HG02798 (cell line): Measurements from ENCODE around the gene LYRM4.

Source experiments
- ATAC-seq: cut with Tn5 transposase; IDR thresholded peaks from one replicate; pipeline ENCODE4 v1.9.1; 2021; ENCODE audit warnings: mild to moderate bottlenecking; ENCODE audit not compliant: unreplicated experiment, poor library complexity

Gene LYRM4

DNA sequence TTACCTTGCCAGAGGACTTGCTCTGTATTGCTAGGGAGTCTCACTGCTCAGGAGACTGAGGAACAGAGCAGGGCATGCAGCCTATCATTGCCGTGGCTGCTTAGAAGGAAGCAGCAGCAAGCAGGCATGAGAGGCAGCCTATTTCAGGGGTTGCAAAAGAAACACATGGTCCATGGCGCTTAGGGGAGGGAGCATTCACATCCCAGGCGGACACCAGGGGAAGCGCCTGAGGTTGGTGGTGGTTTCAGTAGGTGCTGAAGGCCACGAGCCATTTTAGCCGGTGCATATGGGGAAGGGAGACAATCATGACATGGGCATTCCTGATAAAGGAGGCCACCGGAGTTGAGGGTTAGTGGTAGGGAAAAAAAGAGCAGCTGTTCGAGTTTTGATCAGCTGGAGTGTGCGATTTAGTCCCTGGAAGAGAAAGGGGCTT, 21.5 kb upstream of the LYRM4 start:
- no peak for ATAC-seq

DNA sequence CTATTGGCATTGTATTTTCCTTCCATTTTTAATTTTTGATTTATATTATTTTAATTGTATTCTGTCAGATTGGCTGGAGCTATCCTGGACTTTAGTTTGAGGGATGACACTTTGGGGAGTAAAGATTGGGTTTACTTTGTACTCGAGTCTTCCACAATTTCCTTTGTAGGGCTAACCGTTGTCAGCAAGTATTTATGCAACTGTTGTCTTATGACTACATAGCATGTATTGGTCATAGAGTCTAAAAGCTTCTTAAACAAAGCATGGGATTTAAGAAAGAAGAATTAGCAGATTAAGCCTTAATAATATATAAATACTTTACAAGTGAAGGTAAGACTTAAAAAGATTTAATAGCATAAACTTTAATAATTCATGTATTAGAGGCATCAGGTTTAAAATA, 20.2 kb upstream of the LYRM4 start:
- ATAC-seq, result no peak

DNA sequence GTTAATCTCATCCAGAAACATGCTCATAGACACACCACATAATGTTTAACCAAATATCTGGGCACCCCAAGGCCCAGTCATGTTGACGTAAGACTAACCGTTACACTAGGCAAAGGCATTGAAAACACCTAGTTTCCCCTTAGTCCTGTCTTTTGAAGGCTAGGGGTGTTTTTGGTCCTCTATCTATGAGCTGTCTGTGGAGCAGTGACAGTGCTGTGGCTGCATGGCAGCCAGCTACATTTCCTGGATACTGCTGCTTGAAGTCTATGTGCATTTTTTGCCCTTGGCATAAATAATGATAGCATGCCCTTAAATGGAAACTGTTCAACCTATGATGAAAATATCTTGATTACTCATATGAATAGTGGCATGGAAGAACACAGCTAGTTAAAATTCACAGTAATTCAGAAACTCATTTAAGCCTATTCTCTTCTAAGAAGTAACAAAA, 19.2 kb upstream of the LYRM4 start:
- ATAC-seq, result no peak

DNA sequence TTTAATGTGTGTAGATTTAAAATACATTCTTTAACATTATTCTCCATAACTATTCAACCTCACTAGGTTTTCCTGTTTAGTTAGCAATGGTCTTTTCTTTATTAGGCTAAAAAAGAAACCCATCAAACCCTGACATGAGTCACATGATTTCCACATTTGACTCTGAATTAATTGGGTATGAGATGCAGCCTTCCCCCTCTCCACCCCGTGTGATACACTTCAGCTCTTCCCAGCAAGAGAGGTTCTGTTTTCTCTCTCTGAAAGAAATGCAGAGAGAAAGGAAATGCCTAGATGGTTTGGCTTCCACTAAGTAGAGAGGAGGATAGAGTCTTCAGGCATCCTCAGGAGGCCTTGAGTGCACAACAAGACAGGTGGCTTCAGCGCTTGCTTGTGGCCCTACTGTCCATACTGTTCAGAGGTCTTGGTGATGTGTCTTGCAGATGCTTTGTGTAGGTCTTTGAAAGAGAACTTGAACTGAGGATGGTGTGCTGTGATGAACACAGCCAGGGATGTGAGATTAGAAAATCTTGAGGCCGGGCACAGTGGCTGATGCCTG, 17.9 kb upstream of the LYRM4 start:
- no peak for ATAC-seq

DNA sequence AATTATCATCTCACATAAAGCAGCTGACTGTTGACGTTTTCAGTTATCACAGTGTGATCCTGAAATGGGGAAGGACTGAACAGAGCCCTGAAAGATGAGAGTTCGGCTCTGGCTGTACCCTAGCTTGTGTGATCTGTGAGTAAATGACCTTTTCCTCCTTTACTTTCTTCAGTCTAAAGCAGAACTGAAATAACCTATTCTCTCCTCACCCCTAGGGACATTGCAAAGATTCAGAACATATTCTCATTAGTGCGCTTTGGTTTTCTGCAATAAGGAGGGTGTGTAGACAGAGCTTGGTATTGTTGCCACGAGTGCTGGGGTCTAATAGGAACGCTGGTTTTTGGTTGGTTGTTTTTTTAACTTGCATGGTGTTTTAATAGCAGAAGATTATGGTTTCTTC, 17.3 kb upstream of the LYRM4 start:
- peak; percentile 79 for ATAC-seq

DNA sequence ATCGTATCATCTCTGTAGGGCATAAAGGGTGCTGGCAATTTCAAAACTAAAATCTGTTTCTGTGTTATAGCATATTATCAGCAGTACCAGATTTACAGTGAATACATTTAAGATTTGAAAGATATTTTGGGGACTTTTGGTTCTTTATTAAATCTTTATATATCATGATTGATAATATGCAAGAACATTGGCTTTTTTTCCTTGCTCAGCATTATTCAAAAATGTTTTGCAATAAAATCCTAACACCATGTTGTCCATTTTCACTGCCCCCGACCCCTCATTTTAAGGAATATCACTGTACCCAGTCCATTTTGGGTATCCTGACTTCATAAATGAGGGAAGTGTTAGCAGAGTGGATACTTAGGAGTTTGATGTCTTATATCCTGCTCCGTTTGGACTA, 16.8 kb upstream of the LYRM4 start:
- no peak for ATAC-seq

DNA sequence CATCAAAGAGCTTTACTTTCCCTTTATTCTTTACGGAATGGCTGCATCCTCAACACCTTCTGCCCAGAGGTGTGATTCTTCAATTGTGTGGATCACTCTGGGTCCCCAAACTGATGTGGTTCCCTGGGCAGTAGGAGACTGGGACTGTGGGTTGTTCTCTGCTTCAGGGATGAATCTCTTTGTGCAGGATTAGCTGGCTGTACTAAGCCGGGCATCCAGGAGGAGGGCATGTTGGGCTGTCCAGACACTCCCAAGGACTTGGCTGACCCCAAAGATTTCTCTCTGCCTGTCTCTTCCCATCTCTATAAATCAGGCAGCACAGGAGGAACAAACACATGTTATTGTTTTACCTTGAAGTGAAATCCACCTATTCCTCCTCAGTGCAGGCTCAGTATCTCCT, 15.8 kb upstream of the LYRM4 start:
- no peak for ATAC-seq

DNA sequence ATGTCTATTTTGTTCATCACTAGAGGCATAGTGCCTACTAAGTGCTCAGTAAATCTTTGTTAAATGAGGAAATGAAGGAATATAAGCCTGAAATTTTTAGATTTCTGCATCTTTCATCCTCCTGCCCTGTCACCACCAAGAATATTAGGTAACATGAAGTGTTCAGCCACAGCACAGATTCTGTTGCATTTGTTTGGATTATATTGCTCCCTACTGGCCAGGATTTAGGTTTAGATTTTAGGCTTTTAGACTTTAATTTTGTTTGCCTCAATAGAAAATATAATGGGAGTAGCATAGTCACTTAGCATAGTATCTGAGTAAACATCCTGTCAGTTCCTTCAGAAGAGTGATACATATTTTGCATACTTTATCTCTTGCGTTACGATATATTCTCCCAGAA, 14.7 kb upstream of the LYRM4 start:
- ATAC-seq, result no peak

DNA sequence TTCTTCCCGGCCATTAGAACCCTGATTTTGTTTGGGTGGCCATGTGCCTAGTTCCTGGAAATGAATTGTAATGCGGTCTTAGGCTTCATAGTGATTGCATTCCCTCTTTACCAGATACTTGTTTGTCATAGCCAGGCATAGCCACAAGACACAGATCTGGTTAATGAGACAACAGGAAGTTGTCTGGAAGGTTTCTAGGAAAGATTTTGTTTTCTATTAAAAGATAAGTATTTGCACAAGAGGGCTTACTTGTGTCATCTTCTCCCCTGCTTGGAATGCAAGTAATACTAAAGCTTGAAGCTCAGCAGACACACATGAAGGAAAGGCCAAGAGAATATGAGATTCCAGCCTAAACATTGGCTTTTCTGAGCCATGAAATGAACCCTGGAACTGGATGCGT, 13.5 kb upstream of the LYRM4 start:
- ATAC-seq, result no peak

DNA sequence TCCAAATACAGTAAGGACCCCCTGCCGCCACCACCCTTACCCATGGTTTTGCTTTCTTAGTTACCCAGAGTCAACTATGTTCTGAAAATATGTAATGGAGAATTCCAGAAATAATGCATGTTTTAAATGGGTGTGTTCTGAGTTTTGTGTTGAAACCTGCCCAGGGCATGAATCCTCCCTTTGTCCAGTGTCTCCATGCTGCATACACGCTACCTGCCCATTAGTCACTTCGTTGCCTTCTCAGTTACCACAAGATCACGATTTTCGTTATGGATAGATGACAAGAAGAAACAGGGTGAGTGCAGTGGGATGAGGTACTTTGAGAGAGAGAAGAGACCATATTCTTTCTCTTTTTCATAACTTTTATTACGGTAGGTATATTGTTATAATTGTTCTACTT, 11.2 kb upstream of the LYRM4 start:
- ATAC-seq, result no peak

DNA sequence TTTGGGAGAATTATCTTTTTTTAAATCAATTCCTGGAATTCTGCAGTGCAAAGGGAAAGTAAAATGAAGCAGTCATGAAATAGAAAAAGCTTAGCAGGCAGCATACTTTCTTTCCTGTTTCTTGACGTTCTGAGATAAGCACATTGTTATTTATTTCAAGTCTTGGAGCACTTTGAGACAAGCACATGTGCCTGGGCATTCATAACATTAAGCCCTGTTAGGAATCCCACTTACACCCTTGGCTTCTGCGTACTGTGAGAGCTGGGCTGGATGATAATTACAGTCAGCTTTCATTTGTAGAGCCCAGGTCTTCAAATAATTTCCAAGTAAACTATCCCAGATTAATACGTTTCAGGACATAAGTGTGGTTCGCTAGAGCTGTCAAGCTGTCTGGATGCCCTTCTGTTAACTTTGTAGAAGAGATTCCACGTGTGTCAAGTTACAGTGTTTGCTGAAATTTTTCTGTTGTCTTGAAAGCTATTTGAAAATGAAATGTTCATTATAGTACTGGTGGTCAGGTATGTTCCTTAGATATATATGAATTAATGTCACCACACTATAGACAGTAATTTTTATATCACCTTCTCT, 9.4 kb upstream of the LYRM4 start:
- no peak for ATAC-seq

DNA sequence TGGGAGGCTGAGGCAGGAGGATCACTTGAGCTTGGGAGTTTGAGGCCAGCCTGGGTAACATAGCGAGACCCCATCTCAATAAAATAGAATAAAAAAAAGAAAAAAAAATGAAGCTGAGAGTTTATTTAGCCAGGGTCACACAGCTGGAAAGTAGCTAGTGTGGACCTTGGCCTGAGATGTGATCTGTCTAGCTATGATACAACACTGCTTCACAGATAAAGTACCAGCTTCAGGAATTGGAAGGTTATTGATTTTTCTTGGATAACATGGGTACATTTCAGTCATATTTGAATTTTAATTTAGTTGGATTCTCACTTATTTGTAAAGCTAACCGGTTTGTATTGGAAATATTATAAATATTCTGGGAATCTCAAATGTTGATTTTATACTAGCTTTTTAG, 5.7 kb upstream of the LYRM4 start:
- ATAC-seq, result no peak

DNA sequence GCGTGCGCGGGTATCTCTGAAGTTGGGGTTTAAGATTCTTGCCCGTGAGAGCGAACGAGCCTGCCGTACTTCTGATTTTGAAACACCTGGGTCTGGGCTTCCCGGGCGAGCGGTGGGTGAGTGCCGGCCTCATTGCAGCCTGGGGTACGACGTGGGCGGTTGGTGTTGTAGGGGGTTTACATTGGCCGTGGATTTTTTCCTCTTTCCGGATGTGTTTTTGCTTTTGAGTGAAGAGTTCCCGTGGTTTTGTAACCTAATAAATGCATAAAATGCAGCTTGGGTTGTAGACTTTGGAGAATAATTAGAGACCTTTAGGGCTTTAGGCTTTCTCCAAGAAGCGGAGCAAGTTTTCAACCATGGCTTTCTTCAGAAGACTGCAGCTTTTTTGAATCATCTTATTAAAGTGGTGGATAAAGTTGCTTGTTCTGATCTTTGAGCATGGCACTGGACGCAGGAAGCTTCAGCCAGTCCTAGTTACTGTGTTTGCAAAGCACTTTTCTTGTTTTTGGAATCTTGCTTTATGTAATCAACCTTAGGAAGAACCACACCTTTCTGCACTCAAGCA, 877 bp upstream of the LYRM4 start:
- ATAC-seq, result no peak

DNA sequence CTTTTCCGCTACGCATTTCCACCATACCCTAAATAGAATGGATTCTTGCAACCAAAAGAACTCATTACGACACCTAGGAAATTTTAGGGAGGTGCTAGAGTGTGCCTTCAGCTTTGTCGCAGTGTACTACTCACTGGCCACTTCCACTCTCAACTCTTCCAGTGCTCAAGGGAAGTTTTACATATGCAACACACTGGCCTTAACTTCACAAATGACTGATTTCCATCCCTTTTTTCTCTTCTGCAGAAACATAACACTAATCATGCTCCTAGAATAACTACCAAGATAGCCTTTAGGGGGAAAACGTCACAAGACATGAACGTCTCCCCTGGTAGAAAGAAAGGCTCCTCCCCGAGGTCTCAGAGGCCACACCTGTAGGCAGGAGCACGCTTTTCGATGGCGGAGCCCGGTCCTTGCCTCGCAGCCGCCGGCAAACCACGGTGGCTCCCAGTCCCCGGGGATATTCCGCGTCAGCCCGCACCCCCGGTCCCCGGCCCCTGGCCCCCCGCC, 584 bp downstream of the LYRM4 start:
- peak; percentile 72 for ATAC-seq

DNA sequence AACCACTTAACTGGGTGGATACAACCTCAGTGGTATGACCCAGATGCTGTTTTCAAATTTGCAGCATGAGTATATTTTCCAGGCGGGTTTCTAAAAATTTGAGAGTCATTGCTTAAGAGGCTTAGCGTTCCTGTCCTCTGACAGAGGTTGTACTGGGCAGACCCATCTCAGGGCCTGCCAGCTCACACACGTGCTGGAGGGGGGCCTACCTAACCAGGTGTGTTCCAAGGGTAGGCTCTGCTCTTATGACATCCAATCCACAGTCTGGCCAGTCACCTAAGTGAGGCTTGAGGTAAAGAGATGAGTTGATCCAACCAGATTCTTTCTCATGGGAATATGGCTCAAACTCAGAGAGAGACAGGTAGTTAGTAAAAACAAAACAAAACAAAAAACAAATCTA, 1.3 kb downstream of the LYRM4 start:
- ATAC-seq, result no peak

DNA sequence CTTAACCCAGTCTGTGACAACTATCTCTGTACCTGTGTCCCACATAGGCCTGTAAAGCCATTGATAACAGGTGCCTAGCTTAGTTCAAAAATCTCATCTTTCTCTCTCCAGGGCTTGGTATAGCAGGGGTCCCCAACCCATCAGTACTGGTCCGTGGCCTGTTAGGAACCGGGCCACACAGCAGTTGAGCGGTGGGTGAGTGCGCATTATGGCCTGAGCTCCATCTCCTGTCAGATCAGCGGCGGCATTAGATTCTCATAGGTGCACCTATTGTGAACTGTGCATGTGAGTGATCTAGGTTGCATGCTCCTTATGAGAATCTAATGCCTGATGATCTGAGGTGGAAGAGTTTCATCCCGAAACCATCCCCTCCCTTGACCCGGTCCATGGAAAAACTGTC, 3.4 kb downstream of the LYRM4 start:
- no peak for ATAC-seq

DNA sequence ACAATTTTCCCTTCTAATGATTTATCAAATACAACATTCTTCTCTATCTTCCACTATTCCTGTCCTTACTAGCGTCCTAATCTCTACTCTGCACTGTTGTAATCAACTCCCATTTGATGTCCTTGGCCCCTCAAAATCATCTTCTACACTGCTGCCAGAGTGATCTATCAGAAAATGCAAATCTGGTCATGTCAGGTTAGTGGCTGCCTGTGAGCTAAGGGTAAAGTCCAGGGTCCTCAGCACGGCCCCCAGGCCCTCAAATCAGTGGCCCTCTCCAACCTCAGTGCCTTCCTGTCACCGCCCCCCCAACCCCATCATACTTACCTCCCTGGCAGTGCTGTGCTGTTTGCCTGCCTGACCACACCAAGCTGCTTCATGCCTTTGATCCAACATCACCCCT, 3.8 kb downstream of the LYRM4 start:
- ATAC-seq, result no peak

DNA sequence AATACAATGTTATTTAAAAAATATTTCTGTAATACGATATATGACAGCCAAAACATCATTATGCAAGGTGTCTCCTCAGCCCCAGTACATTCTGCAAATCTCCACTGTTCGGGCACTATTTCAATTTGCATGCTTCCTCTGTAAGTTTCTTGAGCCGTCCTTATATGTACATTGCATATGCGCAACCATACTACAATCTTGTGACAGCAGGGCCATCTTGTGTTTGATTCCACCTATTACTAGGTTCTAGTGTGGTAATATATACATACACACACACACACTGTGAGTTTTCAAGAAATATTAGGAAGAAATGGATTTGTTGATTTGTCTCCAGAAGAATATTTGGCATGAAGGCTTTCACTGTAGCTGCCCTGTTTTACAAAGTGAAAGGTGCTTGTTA, 9.8 kb downstream of the LYRM4 start:
- no peak for ATAC-seq

DNA sequence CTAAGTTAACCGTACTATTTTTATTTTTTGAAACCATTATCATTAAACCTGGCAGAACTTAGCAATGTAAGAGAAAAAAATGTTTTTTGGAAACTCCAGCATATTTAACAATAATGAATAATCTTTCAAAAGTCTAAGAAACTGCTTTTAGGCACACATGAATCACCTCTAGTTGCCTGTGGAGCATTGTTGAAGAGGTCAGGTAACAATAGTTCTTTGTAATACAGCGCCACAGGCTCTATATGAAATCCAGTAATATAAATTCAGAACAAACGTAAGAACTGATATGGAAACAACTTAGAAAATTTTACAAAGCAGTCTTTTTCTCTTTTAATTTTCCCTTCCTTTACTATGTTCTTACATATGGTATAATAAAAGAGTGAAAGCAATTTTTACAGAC, 10.3 kb downstream of the LYRM4 start:
- no peak for ATAC-seq

DNA sequence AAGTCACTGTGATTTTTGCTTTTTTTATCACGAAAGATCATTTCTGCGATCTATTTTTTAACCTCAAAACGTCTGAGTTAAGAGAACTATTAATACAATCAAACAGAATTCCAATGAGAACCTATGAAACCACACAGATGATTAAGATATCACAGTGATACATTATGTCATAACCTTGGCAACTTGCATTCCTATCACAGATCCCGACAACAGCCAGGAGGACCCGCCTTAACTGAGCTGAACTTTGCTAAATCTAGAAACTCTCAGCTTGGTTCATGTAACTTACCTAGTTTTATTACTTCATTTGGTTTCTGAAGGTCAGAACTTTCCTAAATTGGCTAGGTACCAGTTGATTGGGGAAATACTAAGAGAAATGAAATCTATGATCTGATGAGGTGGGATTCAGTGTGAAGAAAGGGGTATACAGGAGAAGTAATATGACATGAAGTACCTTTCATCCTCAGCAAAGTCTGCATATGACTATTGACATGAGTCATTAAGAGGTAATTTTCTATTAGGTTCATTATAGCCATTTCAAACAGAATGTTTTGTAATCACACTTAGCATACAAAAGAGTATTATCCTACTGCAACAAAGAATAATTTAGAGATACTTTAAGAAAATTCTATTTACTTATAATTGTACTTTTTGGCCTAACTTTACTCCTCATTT, 11.2 kb downstream of the LYRM4 start:
- ATAC-seq, result no peak

DNA sequence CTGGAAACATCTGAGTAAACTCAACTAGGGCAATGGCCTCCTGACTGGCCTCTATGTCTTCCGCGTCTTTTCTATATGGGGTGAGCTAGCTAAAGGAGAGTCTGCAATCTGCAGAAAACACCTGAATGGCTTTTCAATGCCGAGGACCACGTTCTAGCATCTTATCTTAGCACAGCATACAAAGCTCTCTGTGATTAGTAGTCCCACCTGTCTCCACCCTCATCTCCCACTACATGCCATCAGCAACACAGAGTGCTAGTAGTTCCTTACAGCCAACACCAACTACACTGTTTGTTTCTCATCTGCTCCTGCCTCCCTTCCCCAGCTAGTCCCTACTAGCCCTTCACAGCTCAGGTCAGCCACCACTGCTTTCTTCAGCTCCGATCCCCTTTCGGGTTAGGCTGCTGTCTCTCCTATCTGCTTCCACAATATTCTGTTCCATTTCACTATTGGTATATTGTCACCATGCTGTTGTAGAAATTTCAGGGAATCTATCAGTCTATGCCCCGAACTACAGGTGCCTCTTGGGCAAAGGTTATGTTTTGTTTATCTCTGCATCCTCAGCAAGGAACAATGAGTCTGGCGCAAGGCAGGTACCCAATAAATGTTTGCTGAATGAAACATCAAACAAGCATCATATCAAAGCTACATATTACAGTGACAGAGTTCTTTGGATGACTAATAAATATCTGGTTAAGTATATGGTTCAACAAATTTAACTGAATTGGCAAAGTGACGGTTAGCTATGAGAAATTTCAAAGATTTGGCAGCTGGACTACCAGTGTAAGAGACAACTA, 12.2 kb downstream of the LYRM4 start:
- no peak for ATAC-seq
